Measurements from ENCODE around the gene PAQR7. TPM values are rescaled to one million over a fixed set of nuclear protein-coding genes. Genes with fewer than 3 reads are reported as not detected.

Gene PAQR7
- total RNA-seq, 1 donor from 2014 or later: 18.7 TPM

- no peak overlapping the region for H3K27ac Mint-ChIP-seq (ENCODE audit: unreplicated experiment)
- peaks cover 9% of the 10 kb centered on the region for H3K4me1 Mint-ChIP-seq (ENCODE audit: unreplicated experiment)
- H3K4me3 Mint-ChIP-seq (ENCODE audit: unreplicated experiment): no peak overlapping the region
- no peaks in the 10 kb centered on the region for H3K9me3 Mint-ChIP-seq (ENCODE audit: unreplicated experiment)
- peaks cover 6% of the 10 kb centered on the region for H3K27me3 Mint-ChIP-seq (ENCODE audit: unreplicated experiment)
- no peak for DNase-seq (ENCODE audit: low spot score)
- no peak for TF ChIP-seq CTCF (IDR thresholded peaks at IDR 0.05; ENCODE audit: unreplicated experiment)
- peaks cover 25% of the 10 kb centered on the region for H3K36me3 Mint-ChIP-seq (ENCODE audit: low read depth, unreplicated experiment)
These were observed 8.1 kb downstream of the PAQR7 start for GRCh38 chr1:25867210-25867991.

GRCh38 chr1:25866288-25866687 is 9.2 kb downstream of the PAQR7 start:
- DNase-seq (ENCODE audit: low spot score): no peak
- TF ChIP-seq CTCF (IDR thresholded peaks at IDR 0.05; ENCODE audit: unreplicated experiment): no peak
- Mint-ChIP-seq H3K4me1 (ENCODE audit: unreplicated experiment) (peaks cover 12% of the 10 kb centered on the region), H3K27me3 (ENCODE audit: unreplicated experiment) (peaks cover 8% of the 10 kb centered on the region), H3K36me3 (ENCODE audit: low read depth, unreplicated experiment) (peaks cover 29% of the 10 kb centered on the region), H3K4me3 (ENCODE audit: unreplicated experiment) (peak overlapping the region; percentile 10), H3K9me3 (ENCODE audit: unreplicated experiment) (no peaks in the 10 kb centered on the region), H3K27ac (ENCODE audit: unreplicated experiment) (peak overlapping the region; percentile 14)

- peaks cover 29% of the 10 kb centered on the region for H3K36me3 Mint-ChIP-seq (ENCODE audit: low read depth, unreplicated experiment)
These were observed 11.1 kb downstream of the PAQR7 start for GRCh38 chr1:25864434-25864833.

GRCh38 chr1:25863486-25864262 is 11.8 kb downstream of the PAQR7 start:
- Mint-ChIP-seq H3K27me3 (ENCODE audit: unreplicated experiment) (peaks cover 9% of the 10 kb centered on the region), H3K27ac (ENCODE audit: unreplicated experiment) (no peak overlapping the region), H3K4me3 (ENCODE audit: unreplicated experiment) (no peak overlapping the region), H3K36me3 (ENCODE audit: low read depth, unreplicated experiment) (peaks cover 29% of the 10 kb centered on the region), H3K9me3 (ENCODE audit: unreplicated experiment) (no peaks in the 10 kb centered on the region), H3K4me1 (ENCODE audit: unreplicated experiment) (peaks cover 17% of the 10 kb centered on the region)
- DNase-seq (ENCODE audit: low spot score): no peak
- TF ChIP-seq CTCF (IDR thresholded peaks at IDR 0.05; ENCODE audit: unreplicated experiment): no peak

More at GRCh38 chr1:25864434-25864833, 11.1 kb downstream of the PAQR7 start:
- peaks cover 8% of the 10 kb centered on the region for H3K27me3 Mint-ChIP-seq (ENCODE audit: unreplicated experiment)
- H3K4me3 Mint-ChIP-seq (ENCODE audit: unreplicated experiment): no peak overlapping the region
- no peak for TF ChIP-seq CTCF (IDR thresholded peaks at IDR 0.05; ENCODE audit: unreplicated experiment)
- H3K4me1 Mint-ChIP-seq (ENCODE audit: unreplicated experiment): peaks cover 12% of the 10 kb centered on the region
- no peaks in the 10 kb centered on the region for H3K9me3 Mint-ChIP-seq (ENCODE audit: unreplicated experiment)
- DNase-seq (ENCODE audit: low spot score): no peak
- no peak overlapping the region for H3K27ac Mint-ChIP-seq (ENCODE audit: unreplicated experiment)
